ENCODE data around the gene NUP210.

Gene NUP210

GRCh38 chr3:13274551-13275332 lies 145.4 kb downstream of the NUP210 start:
- Histone ChIP-seq H3K9me3 (replicated peaks in 1 of 11) (peaks cover 7 to 10% (median 7%) of the 10 kb centered on the region in 11 experiments), H4K20me1 (peaks cover 0 to 27% (median 10%) of the 10 kb centered on the region in 11 experiments; a peak in 11 of 22 replicates), H3K27ac (peak overlapping the region in 5 of 11 experiments; percentile 7 to 79 (median 54); a peak in 12 of 22 replicates), H3K4me3 (no peak overlapping the region; a peak in 1 of 20 replicates), H3K4me1 (peaks cover 21 to 82% (median 76%) of the 10 kb centered on the region in 10 experiments; a peak in 19 of 20 replicates), H3K9ac (peak overlapping the region in 4 of 11 experiments; percentile 42 to 66 (median 62); a peak in 5 of 22 replicates), H3K27me3 (peaks cover 0 to 29% (median 0%) of the 10 kb centered on the region in 11 experiments; a peak in 5 of 22 replicates), H3K4me2 (peak overlapping the region in 10 of 11 experiments; percentile 32 to 96 (median 85); a peak in 17 of 22 replicates), H3K36me3 (no peaks in the 10 kb centered on the region)
- no peak for TF ChIP-seq Cebpa-rat (IDR thresholded peaks at IDR 0.05)

GRCh38 chr3:13274125-13274524 lies 146.0 kb downstream of the NUP210 start:
- H4K20me1 ChIP-seq = peaks cover 0 to 27% (median 10%) of the 10 kb centered on the region in 11 experiments; a peak in 11 of 22 replicates
- no peaks in the 10 kb centered on the region for H3K36me3 ChIP-seq
- peaks cover 0 to 29% (median 0%) of the 10 kb centered on the region in 11 experiments; a peak in 5 of 22 replicates for H3K27me3 ChIP-seq
- H3K9me3 ChIP-seq (replicated peaks in 1 of 11) = peaks cover 8 to 16% (median 11%) of the 10 kb centered on the region in 11 experiments
- peak overlapping the region in 4 of 10 experiments; percentile 2 to 34 (median 22); a peak in 4 of 20 replicates for H3K4me3 ChIP-seq
- H3K9ac ChIP-seq = peak overlapping the region in 6 of 11 experiments; percentile 16 to 70 (median 60); a peak in 9 of 22 replicates
- H3K27ac ChIP-seq = peak overlapping the region in 6 of 11 experiments; percentile 27 to 79 (median 64); a peak in 10 of 22 replicates
- H3K4me2 ChIP-seq = peak overlapping the region; percentile 21 to 96 (median 84); a peak in 20 of 22 replicates
- TF ChIP-seq Cebpa-rat (IDR thresholded peaks at IDR 0.05) = no peak
- peaks cover 21 to 81% (median 75%) of the 10 kb centered on the region in 10 experiments; a peak in 19 of 20 replicates for H3K4me1 ChIP-seq

- peak overlapping the region; percentile 21 to 96 (median 84); a peak in 19 of 22 replicates for H3K4me2 ChIP-seq
- H3K27ac ChIP-seq = peak overlapping the region in 6 of 11 experiments; percentile 27 to 79 (median 64); a peak in 10 of 22 replicates
- TF ChIP-seq Cebpa-rat (IDR thresholded peaks at IDR 0.05) = no peak
- peaks cover 21 to 82% (median 76%) of the 10 kb centered on the region in 10 experiments; a peak in 19 of 20 replicates for H3K4me1 ChIP-seq
- peaks cover 8 to 17% (median 11%) of the 10 kb centered on the region in 11 experiments for H3K9me3 ChIP-seq (replicated peaks in 1 of 11)
- peak overlapping the region in 6 of 11 experiments; percentile 16 to 70 (median 60); a peak in 9 of 22 replicates for H3K9ac ChIP-seq
- no peaks in the 10 kb centered on the region for H3K36me3 ChIP-seq
- peaks cover 0 to 29% (median 0%) of the 10 kb centered on the region in 11 experiments; a peak in 5 of 22 replicates for H3K27me3 ChIP-seq
- H4K20me1 ChIP-seq = peaks cover 0 to 27% (median 10%) of the 10 kb centered on the region in 11 experiments; a peak in 10 of 22 replicates
- H3K4me3 ChIP-seq = peak overlapping the region in 4 of 10 experiments; percentile 2 to 34 (median 22); a peak in 5 of 20 replicates
These were observed 146.5 kb downstream of the NUP210 start for GRCh38 chr3:13273604-13274105.

- H3K4me1 ChIP-seq = peaks cover 18 to 84% (median 78%) of the 10 kb centered on the region in 10 experiments; a peak in 19 of 20 replicates
- H3K27ac ChIP-seq = peak overlapping the region in 5 of 11 experiments; percentile 27 to 79 (median 68); a peak in 5 of 22 replicates
- no peaks in the 10 kb centered on the region for H3K36me3 ChIP-seq
- peaks cover 0 to 29% (median 0%) of the 10 kb centered on the region in 11 experiments; a peak in 5 of 22 replicates for H3K27me3 ChIP-seq
- peak overlapping the region in 4 of 11 experiments; percentile 59 to 70 (median 64); a peak in 5 of 22 replicates for H3K9ac ChIP-seq
- peak overlapping the region in 1 of 10 experiments; percentile 34; a peak in 1 of 20 replicates for H3K4me3 ChIP-seq
- peak overlapping the region; percentile 21 to 96 (median 84); a peak in 19 of 22 replicates for H3K4me2 ChIP-seq
- H4K20me1 ChIP-seq = peaks cover 0 to 27% (median 10%) of the 10 kb centered on the region in 11 experiments; a peak in 10 of 22 replicates
- peaks cover 8 to 17% (median 11%) of the 10 kb centered on the region in 11 experiments for H3K9me3 ChIP-seq (replicated peaks in 1 of 11)
- no peak for TF ChIP-seq Cebpa-rat (IDR thresholded peaks at IDR 0.05)
These were observed 147.1 kb downstream of the NUP210 start for GRCh38 chr3:13272831-13273603.

- Histone ChIP-seq H3K4me1 (peaks cover 24 to 84% (median 79%) of the 10 kb centered on the region in 10 experiments; a peak in 19 of 20 replicates), H4K20me1 (peaks cover 0 to 32% (median 10%) of the 10 kb centered on the region in 11 experiments; a peak in 9 of 22 replicates), H3K4me2 (peak overlapping the region in 5 of 11 experiments; percentile 39 to 82 (median 69); a peak in 10 of 22 replicates), H3K27ac (no peak overlapping the region), H3K4me3 (no peak overlapping the region), H3K27me3 (peaks cover 0 to 23% (median 0%) of the 10 kb centered on the region in 11 experiments; a peak in 5 of 22 replicates), H3K9me3 (replicated peaks in 1 of 11) (peaks cover 8 to 24% (median 14%) of the 10 kb centered on the region in 11 experiments), H3K9ac (no peak overlapping the region), H3K36me3 (no peaks in the 10 kb centered on the region)
- TF ChIP-seq Cebpa-rat (IDR thresholded peaks at IDR 0.05) = no peak
These were observed 150.3 kb downstream of the NUP210 start for GRCh38 chr3:13269711-13270378.

GRCh38 chr3:13268961-13269441 lies 151.1 kb downstream of the NUP210 start:
- no peak for TF ChIP-seq Cebpa-rat (IDR thresholded peaks at IDR 0.05)
- Histone ChIP-seq H3K27me3 (peaks cover 0 to 19% (median 0%) of the 10 kb centered on the region in 11 experiments; a peak in 4 of 22 replicates), H3K4me2 (peak overlapping the region in 9 of 11 experiments; percentile 11 to 82 (median 54); a peak in 16 of 22 replicates)

GRCh38 chr3:13268120-13268519 lies 152.0 kb downstream of the NUP210 start:
- H3K4me2 ChIP-seq = peak overlapping the region in 7 of 11 experiments; percentile 5 to 82 (median 69); a peak in 10 of 22 replicates
- H3K9ac ChIP-seq = no peak overlapping the region
- TF ChIP-seq Cebpa-rat (IDR thresholded peaks at IDR 0.05) = no peak
- no peak overlapping the region for H3K4me3 ChIP-seq
- H3K27me3 ChIP-seq = peaks cover 0 to 15% (median 0%) of the 10 kb centered on the region in 11 experiments; a peak in 2 of 22 replicates
- H3K36me3 ChIP-seq = no peaks in the 10 kb centered on the region
- peaks cover 19 to 84% (median 79%) of the 10 kb centered on the region in 10 experiments for H3K4me1 ChIP-seq
- H4K20me1 ChIP-seq = peaks cover 0 to 24% (median 0%) of the 10 kb centered on the region in 11 experiments; a peak in 3 of 22 replicates
- H3K27ac ChIP-seq = no peak overlapping the region
- peaks cover 8 to 24% (median 14%) of the 10 kb centered on the region in 11 experiments for H3K9me3 ChIP-seq (replicated peaks in 1 of 11)

More at GRCh38 chr3:13268961-13269441, 151.1 kb downstream of the NUP210 start:
- no peak overlapping the region for H3K27ac ChIP-seq
- H3K9me3 ChIP-seq (replicated peaks in 1 of 11) = peaks cover 8 to 24% (median 14%) of the 10 kb centered on the region in 11 experiments
- H3K4me3 ChIP-seq = no peak overlapping the region
- H3K9ac ChIP-seq = peak overlapping the region in 1 of 11 experiments; percentile 39; a peak in 1 of 22 replicates
- peaks cover 0 to 32% (median 2%) of the 10 kb centered on the region in 11 experiments; a peak in 8 of 22 replicates for H4K20me1 ChIP-seq
- H3K4me1 ChIP-seq = peaks cover 20 to 84% (median 79%) of the 10 kb centered on the region in 10 experiments
- no peaks in the 10 kb centered on the region for H3K36me3 ChIP-seq

Measured in BLaER1 treated with 17β-estradiol and CSF1 and Interleukin-3, amounts not matched to agents 10 nM and 100 nM (cell line).